Anterior cingulate cortex (tissue), 58 donors: ENCODE data around the gene GPS1.

Source experiments
- DNase-seq, 58 donors: peaks; one replicate each; lab custom pipeline; 2025; lab: John Stamatoyannopoulos, UW

The GPS1 gene

GRCh38 chr17:82070611-82071010 is 18.9 kb downstream of the GPS1 start:
- no peak for DNase-seq

DNA sequence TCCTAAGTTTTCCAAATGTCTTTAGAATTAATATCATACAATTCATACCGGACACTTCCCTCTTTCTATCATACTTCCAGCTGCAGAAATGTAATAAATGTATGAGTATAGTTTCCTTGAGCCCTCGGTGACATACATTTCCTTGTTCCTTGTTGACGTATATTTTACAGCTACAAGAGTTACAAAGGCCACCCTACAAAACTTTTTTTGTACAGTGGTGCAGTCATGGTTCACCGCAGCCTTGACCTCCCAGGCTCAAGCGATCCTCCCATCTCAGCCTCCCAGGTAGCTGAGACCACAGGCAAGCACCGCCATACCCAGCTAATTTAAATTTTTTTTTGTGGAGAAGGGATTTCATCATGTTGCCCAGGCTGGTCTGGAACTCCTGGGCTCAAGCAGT is 21.1 kb downstream of the GPS1 start:
- no peak for DNase-seq

DNA sequence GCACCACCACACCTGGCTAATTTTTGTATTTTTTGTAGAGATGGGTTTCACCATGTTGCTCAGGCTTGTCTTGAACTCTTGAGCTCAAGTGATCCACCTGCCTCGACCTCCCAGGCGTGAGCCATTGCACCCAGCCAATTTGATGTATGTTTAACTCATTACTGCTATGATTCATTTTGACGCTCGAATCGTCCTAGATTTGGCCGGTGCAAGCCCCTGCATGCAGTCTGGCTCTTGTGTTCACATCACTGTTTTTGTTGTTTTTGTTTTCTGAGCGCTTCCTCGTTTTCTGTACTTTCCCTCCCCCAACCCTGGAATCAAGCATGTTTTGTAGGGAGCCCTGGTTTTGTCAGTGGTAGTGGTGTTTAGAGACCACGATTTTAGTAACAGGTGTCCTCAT is 21.7 kb downstream of the GPS1 start:
- no peak for DNase-seq

DNA sequence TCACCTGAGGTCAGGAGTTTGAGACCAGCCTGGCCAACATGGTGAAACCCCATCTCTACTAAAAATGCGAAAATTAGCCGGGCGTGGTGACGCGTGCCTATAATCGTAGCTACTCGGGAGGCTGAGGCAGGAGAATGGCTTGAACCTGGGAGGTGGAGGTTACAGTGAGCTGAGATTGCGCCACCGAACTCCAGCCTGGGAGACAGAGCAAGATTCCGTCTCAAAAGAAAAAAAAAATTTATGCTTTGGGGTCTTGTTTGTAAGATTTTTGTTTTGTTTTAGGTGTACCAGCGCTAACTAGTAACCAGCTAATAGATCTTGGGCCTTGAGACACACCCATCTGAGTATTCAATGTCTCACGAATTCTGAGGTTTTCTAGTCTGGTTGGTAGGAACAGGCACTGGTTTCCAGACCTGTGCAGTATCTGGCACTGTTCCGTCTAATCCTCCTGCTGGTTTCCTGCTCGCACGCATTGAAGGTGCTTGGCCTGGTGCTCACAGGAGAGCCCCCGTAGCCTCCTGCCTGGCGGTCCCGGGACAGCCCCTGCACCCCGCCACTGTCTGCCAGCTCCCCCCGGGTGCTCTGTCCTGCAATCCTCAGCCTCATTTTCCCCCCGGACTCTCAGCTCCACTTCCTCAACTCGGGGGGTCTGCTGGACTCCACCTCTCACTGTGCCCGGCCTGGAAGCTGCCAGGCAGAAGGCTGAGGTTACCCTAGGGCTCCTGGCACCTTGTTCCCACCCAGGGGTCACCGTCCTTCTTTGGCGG is 24.5 kb downstream of the GPS1 start:
- DNase-seq: no peak

GRCh38 chr17:82076785-82077591 is 25.3 kb downstream of the GPS1 start:
- no peak for DNase-seq

GRCh38 chr17:82077617-82078358 is 26.1 kb downstream of the GPS1 start:
- peak in 25 of 58 donors; percentile 21 to 71 (median 42) for DNase-seq

GRCh38 chr17:82078433-82078832 is 26.7 kb downstream of the GPS1 start:
- no peak for DNase-seq

DNA sequence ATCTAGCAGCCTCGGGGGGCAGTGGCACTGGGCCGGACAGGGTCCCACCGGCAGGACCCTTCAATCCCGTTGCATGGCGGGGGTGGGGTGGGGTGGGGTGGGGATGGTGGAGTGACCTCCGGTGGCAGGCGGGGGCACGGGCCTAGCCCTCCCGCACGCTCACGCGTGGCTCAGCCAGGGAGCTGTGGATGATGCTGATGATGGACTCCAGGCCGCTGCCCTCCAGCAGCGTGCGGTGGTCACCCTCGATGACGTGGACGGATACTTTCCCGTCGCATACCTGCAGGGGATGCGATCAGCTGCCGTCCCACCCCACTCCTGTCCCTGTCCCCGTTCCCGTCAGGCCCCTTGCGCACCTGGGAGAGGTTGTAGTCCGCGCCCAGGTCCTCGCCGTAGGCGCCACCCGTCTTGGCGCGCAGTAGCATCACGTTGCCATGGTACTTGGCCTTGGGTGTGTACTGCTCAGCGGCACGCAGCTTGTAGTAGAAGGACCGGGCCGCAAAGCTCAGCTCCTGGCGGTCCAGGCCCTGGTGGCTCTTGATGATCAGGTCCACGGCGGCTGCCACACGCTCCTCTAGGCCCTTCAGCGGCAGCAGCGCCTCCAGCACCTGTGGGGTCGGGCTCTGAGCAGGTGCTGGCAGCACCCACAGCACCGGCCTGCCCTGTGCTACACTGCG is 27.4 kb downstream of the GPS1 start:
- DNase-seq: no peak

GRCh38 chr17:82080048-82080788 is 28.5 kb downstream of the GPS1 start:
- DNase-seq: no peak

- no peak for DNase-seq
Measured at GRCh38 chr17:82080789-82081464, 29.2 kb downstream of the GPS1 start.

DNA sequence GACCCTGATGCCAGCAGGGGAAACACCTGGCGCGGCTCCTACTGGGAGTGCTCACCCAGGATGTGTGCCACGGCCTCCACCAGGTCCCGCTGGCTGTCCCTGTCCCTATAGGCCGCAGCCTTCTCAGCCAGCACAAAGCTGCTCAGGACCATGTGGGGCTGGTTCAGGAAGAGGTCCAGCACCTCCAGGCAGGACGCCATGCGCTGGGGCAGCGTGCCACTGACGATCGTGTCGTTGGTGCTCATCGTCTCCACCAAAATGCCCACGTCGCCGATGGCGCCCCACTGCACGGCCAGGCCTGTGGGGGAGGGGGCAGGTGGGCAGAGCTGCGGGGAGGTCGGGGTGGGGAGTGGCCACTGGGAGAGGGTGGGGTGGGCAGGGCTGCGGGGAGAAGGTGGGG is 29.8 kb downstream of the GPS1 start:
- DNase-seq: no peak

- DNase-seq: no peak
Measured at GRCh38 chr17:82081966-82082365, 30.3 kb downstream of the GPS1 start.

- no peak for DNase-seq
Measured at GRCh38 chr17:82082456-82082855, 30.8 kb downstream of the GPS1 start.

- DNase-seq: no peak
Measured at GRCh38 chr17:82083009-82083408, 31.3 kb downstream of the GPS1 start.

DNA sequence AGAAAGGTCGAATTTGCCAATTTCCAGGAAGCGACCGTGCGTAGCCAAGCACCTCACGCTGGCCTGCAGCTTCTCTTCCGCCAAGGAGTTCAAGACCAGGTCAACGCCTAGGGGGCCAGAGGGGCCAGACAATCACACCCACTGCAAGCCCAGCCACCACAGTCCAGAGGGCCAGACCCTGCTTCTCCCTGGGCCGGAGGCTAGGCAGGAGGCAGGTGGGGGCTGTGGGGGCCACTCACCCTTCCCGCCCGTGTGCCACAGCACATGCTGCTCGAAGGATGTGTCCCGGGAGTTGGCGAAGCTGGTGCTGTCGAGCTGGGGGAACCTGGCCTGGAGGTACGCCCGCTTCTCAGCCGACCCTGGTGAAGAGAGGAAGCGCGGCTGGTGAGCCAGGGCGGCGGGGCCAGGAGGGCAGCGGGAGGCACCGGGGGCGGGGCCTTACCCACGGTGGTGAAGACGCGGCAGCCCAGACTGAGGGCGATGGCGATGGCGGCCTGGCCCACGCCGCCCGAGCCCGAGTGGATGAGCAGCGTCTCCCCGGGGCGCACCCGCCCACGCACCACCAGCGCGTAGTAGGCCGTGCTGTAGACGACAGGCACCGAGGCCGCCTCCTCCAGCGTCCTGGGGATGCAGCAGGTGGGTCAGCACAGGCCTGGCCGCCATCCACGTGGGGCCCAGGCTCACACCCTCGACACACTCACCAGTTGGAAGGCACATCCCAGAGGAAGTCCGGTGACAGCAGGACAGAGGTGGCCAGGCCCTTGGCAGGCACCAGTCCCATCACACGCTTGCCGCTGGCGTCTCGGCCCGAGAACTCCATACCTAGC is 32.0 kb downstream of the GPS1 start:
- DNase-seq: no peak

- no peak for DNase-seq
Measured at GRCh38 chr17:82084373-82085030, 32.8 kb downstream of the GPS1 start.

DNA sequence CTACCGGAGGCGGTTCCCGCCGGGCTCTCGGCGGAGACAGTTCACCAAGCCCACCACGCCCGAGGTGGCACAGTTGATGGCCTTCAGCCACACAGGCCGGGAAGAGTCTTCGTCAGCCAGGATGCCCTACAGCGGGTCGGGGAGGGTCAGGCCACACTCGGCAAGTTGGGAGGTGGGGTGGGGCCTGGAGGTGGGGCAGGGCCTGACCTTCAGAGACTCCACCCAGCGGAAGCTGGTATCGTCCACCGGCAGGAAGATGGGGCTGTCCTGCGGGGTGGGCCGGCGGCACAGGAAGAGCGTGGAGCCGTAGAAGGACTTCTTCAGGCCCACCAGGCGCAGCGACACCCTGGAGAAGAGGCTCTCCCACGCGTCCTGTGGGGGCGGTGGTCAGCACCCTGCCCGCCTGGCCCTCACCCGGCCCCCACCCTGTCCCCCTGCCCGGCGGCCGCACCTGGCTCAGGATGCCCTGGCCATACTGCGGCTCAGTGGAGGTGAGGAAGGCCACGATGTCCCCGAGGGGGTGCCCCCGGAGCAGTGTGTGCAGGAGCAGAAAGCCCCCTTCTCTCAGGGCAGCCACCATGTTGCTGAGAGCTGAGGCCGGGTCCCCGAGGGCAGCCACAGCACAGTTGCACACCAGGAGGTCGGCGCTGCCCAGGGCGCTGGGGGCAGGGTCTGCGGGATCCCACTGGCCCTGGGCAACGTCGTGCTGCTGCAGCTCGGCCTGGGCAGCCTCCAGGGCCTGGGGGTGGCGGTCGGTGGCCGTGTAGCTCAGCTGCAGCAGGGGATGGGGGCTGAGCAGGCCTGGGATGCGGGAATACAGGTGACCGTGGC is 33.5 kb downstream of the GPS1 start:
- no peak for DNase-seq
